Neuronal stem cell (in vitro differentiated cells): Measurements from ENCODE around the gene ZNF587B. TPM values are rescaled to one million over a fixed set of nuclear protein-coding genes. Genes with fewer than 3 reads are reported as not detected.
A peak's percentile ranks its signal among the peaks of the same experiment; 100 is the strongest.

Source experiments
- DNase-seq: peaks from one replicate; pipeline ENCODE4 v3.0.0-alpha.2; 2013; ENCODE audit warnings: low spot score
- H2AFZ ChIP-seq: one replicate; pipeline ENCODE4 v1.6.1; 2013; ENCODE audit warnings: mild to moderate bottlenecking, low read length, inconsistent platforms
- H2AK5ac ChIP-seq: 2 replicates; pipeline ENCODE4 v1.6.1; 2013; ENCODE audit warnings: low read depth, mild to moderate bottlenecking, inconsistent platforms, low read length, moderate library complexity, mixed read lengths
- H2BK120ac ChIP-seq: 2 replicates; pipeline ENCODE4 v1.6.1; 2013; ENCODE audit warnings: low read depth, mild to moderate bottlenecking, inconsistent platforms, low read length, moderate library complexity, mixed read lengths
- H2BK12ac ChIP-seq: one replicate; pipeline ENCODE4 v1.6.1; 2013; ENCODE audit warnings: low read length, inconsistent platforms
- H2BK15ac ChIP-seq: 2 replicates; pipeline ENCODE4 v1.6.1; 2013; ENCODE audit warnings: mild to moderate bottlenecking, low read length, inconsistent platforms, mixed read lengths
- H2BK5ac ChIP-seq: one replicate; pipeline ENCODE4 v1.6.1; 2013; ENCODE audit warnings: inconsistent platforms, mild to moderate bottlenecking, low read length, moderate library complexity
- H3K14ac ChIP-seq: one replicate; pipeline ENCODE4 v1.6.1; 2013; ENCODE audit warnings: low read length, inconsistent platforms
- H3K18ac ChIP-seq: 2 replicates; pipeline ENCODE4 v1.6.1; 2013; ENCODE audit warnings: low read length, inconsistent platforms
- H3K23ac ChIP-seq: 2 replicates; pipeline ENCODE4 v1.6.1; 2013; ENCODE audit warnings: low read depth, mild to moderate bottlenecking, mixed read lengths, low read length, inconsistent platforms; ENCODE audit not compliant: poor library complexity
- H3K27ac ChIP-seq: replicated peaks from 3 replicates; pipeline ENCODE4 v1.5.1; 2013; ENCODE audit warnings: low read length, inconsistent platforms
- H3K27me3 ChIP-seq, 3 experiments: 2 replicates each; pipeline ENCODE4 v1.6.1; 2013; ENCODE audit warnings: low read length in 3 of 3, mild to moderate bottlenecking in 2 of 3, inconsistent platforms in 1 of 3, low read depth in 1 of 3, mixed read lengths in 1 of 3, moderate library complexity in 1 of 3; ENCODE audit not compliant: control insufficient read depth in 3 of 3, insufficient read depth in 3 of 3
- H3K36me3 ChIP-seq, 2 donors: replicated peaks in 1 of 2; 2 replicates each; pipeline ENCODE4 v1.6.1; 2013; ENCODE audit warnings: low read length in 2 of 2; ENCODE audit not compliant: control insufficient read depth in 2 of 2, insufficient read depth in 2 of 2
- H3K4ac ChIP-seq: 2 replicates; pipeline ENCODE4 v1.6.1; 2013; ENCODE audit warnings: inconsistent platforms, mild to moderate bottlenecking, low read length, moderate library complexity
- H3K4me1 ChIP-seq, 2 donors: 1 replicate in 1 of 2; 2 replicates in 1 of 2; pipeline ENCODE4 v1.6.1; 2013; ENCODE audit warnings: low read length in 2 of 2, low read depth in 1 of 2; ENCODE audit not compliant: control insufficient read depth in 2 of 2, insufficient read depth in 1 of 2
- H3K4me2 ChIP-seq: one replicate; pipeline ENCODE4 v1.6.1; 2013; ENCODE audit warnings: mild to moderate bottlenecking, low read length, inconsistent platforms; ENCODE audit not compliant: insufficient read depth, poor library complexity, severe bottlenecking
- H3K4me3 ChIP-seq, 2 donors: 2 replicates each; pipeline ENCODE4 v1.5.1; 2013; ENCODE audit warnings: low read length in 2 of 2, mild to moderate bottlenecking in 2 of 2, inconsistent platforms in 1 of 2, moderate library complexity in 1 of 2
- H3K79me1 ChIP-seq: one replicate; pipeline ENCODE4 v1.6.1; 2013; ENCODE audit warnings: low read depth, mild to moderate bottlenecking, inconsistent platforms, low read length, moderate library complexity
- H3K9ac ChIP-seq: one replicate; pipeline ENCODE4 v1.6.1; 2013; ENCODE audit warnings: mild to moderate bottlenecking, low read depth, low read length, inconsistent platforms; ENCODE audit not compliant: poor library complexity
- H3K9me3 ChIP-seq, 2 donors: replicated peaks in 1 of 2; 2 replicates each; pipeline versions ENCODE3 to v1.6.1; 2013; ENCODE audit warnings: low read length in 2 of 2, mild to moderate bottlenecking in 2 of 2, inconsistent platforms in 1 of 2, low read depth in 1 of 2, mixed read lengths in 1 of 2, moderate library complexity in 1 of 2; ENCODE audit not compliant: control insufficient read depth in 2 of 2, insufficient read depth in 1 of 2
- H4K8ac ChIP-seq: one replicate; pipeline ENCODE4 v1.6.1; 2013; ENCODE audit warnings: low read depth, mild to moderate bottlenecking, inconsistent platforms, low read length, moderate library complexity
- H4K91ac ChIP-seq: one replicate; pipeline ENCODE4 v1.6.1; 2013; ENCODE audit warnings: low read length, low read depth, mild to moderate bottlenecking, inconsistent platforms; ENCODE audit not compliant: poor library complexity
- WGBS, 2 donors: extraction: QIAGEN DNeasy Blood & Tissue Kit; methylation state at CpG; one replicate each; pipeline ENCODE4 v1.1.7; 2013; ENCODE audit warnings: missing lambda C conversion rate in 2 of 2, mixed read lengths in 1 of 2; ENCODE audit not compliant: insufficient read length in 2 of 2, insufficient replicate concordance in 1 of 2; ENCODE audit errors: extremely low coverage in 2 of 2; 5-methylcytosine and 5-hydroxymethylcytosine counted together
- polyA plus RNA-seq, 2 experiments: library from polyadenylated mRNA; stranded (reverse); fragments of 200-250 nt; gene quantifications; one replicate each; pipeline ENCODE4 v1.2.3, GENCODE V29; 2013

ZNF587B gene
- 5.1 TPM for polyA plus RNA-seq (2013, experiment 1 of 2)
- 5.3 TPM for polyA plus RNA-seq (2013, experiment 2 of 2)

DNA sequence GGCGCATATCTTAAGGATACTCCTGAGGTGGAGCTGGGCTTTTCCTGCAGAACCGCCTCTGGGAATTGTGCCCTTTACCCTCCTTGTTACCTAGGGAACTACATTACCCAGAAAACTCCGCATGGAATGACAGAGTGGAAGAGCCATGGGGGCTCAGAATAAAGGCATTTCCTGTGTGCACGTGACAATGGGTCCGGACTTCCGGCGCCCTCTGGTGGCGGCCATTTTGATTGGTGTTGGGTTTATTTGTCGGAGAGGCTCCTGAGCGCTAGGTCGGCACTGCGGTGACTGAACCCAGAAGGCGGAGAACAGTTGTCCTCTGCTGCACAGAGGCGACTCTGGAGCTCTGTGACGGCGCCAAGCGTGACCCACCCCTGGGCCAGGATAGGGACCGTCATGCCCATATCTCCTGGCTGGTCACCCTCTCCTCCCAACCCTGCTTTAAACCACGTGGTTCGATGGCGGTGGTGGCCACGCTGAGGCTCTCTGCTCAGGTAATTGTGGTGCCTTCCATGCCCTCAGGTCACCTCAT, at the start of gene ZNF587B:
ZNF587B (plus strand) TSS at position 229 of the 532 bp plus-strand sequence; CDS start at position 459, 230 bp downstream.
- Histone ChIP-seq H3K23ac (peak within 1 kb of the TSS; percentile 92), H3K18ac (peak within 1 kb of the TSS; percentile 97)
- peak; percentile 85 for DNase-seq

DNA sequence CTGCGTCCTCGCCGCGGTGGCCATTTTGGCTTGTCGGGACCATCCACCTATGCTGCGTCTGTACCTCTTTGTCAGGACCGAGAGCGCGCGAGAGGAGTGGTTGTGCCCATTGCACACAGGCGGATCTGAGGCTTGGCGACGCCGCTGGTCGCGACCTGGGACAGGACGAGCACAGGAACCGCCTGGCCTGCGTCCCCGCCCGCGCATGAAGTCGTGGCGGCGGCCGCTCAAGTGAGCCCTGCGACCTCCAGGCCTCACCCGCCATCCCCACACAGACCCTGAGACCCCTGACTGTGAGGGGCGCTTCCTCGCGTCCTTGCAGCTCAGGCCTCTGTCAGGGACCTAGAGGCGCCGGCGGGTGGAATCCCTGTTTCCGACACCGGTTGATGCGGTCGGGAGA, 43.8 kb upstream of the ZNF587B start:
- no peak overlapping the region for H2BK5ac ChIP-seq
- H2BK120ac ChIP-seq: peak overlapping the region; percentile 72
- H3K23ac ChIP-seq: peak overlapping the region; percentile 93
- no CpG with 5 or more reads among the region's 38 CpGs for WGBS, 2 donors
- peaks cover 11% of the 10 kb centered on the region for H3K79me1 ChIP-seq
- H3K4me2 ChIP-seq: no peak overlapping the region
- H2BK12ac ChIP-seq: no peak overlapping the region
- no peak overlapping the region for H3K18ac ChIP-seq
- no peak overlapping the region for H3K14ac ChIP-seq
- no peak overlapping the region for H4K8ac ChIP-seq
- DNase-seq: no peak
- no peak overlapping the region for H4K91ac ChIP-seq
- no peak overlapping the region for H3K27ac ChIP-seq
- H2BK15ac ChIP-seq: no peak overlapping the region
- H3K36me3 ChIP-seq: peaks cover 16 to 72% of the 10 kb centered on the region in 2 donors
- no peak overlapping the region for H3K4me3 ChIP-seq
- no peaks in the 10 kb centered on the region for H3K4me1 ChIP-seq
- no peak overlapping the region for H2AK5ac ChIP-seq
- H3K9ac ChIP-seq: peak overlapping the region; percentile 50
- H3K4ac ChIP-seq: no peak overlapping the region
- no peaks in the 10 kb centered on the region for H3K27me3 ChIP-seq
- peaks cover 5 to 38% of the 10 kb centered on the region in 2 donors for H3K9me3 ChIP-seq
- no peak overlapping the region for H2AFZ ChIP-seq

More for the DNA sequence above, at the start of gene ZNF587B:
- peak within 1 kb of the TSS; percentile 99 for H3K9ac ChIP-seq
- H3K14ac ChIP-seq: no peak within 1 kb of the TSS
- no peak within 1 kb of the TSS for H4K8ac ChIP-seq
- H3K4ac ChIP-seq: no peak within 1 kb of the TSS
- H4K91ac ChIP-seq: peak within 1 kb of the TSS; percentile 82
- H3K27me3 ChIP-seq: no peaks in the 10 kb centered on the region
- peaks cover 0 to 7% of the 10 kb centered on the region in 2 donors for H3K9me3 ChIP-seq
- H3K36me3 ChIP-seq: peaks cover 2 to 35% of the 10 kb centered on the region in 2 donors
- no peak within 1 kb of the TSS for H2BK12ac ChIP-seq
- H3K4me2 ChIP-seq: peak within 1 kb of the TSS; percentile 63
- H2BK5ac ChIP-seq: no peak within 1 kb of the TSS
- no peak within 1 kb of the TSS for H2BK15ac ChIP-seq
- WGBS, 2 donors: no CpG with 5 or more reads among the region's 22 CpGs
- peaks cover 5% of the 10 kb centered on the region for H3K79me1 ChIP-seq
- peaks cover 0 to 2% of the 10 kb centered on the region in 2 donors for H3K4me1 ChIP-seq
- peak within 1 kb of the TSS; percentile 88 for H2AK5ac ChIP-seq
- H3K4me3 ChIP-seq: peak within 1 kb of the TSS; percentile 79 to 83
- peak within 1 kb of the TSS; percentile 79 for H2AFZ ChIP-seq
- no peak within 1 kb of the TSS for H2BK120ac ChIP-seq
- H3K27ac ChIP-seq: peak within 1 kb of the TSS; percentile 88

DNA sequence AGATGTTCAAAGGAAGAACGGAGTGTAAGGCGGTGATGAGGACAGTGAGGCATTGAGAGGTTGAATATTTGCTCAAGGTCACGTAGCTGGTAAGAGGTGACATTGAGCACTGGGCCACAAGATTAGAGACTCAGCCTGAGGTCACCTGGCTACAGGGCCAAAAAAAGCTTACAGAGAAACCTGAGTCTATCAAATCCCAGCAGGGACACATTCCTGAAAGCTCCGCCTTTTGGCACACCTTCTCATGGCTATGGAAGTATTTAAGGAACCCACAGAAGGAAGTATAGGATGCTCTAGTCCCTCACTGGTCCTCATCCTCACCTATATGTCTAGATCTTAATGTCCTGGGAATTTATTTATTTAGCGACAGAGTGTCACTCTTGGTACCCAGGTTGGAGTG, 43.2 kb upstream of the ZNF587B start:
- Histone ChIP-seq H2BK120ac (no peak overlapping the region), H3K9me3 (peaks cover 5 to 32% of the 10 kb centered on the region in 2 donors), H2AK5ac (no peak overlapping the region), H3K36me3 (peaks cover 16 to 71% of the 10 kb centered on the region in 2 donors), H3K27ac (no peak overlapping the region), H3K4me1 (no peaks in the 10 kb centered on the region), H4K8ac (no peak overlapping the region), H2BK12ac (no peak overlapping the region), H2BK5ac (no peak overlapping the region), H3K14ac (no peak overlapping the region), H2AFZ (no peak overlapping the region), H3K79me1 (peaks cover 11% of the 10 kb centered on the region), H3K18ac (no peak overlapping the region), H3K4ac (no peak overlapping the region), H3K27me3 (no peaks in the 10 kb centered on the region), H3K23ac (no peak overlapping the region), H3K9ac (no peak overlapping the region), H3K4me2 (no peak overlapping the region), H3K4me3 (no peak overlapping the region), H2BK15ac (no peak overlapping the region), H4K91ac (no peak overlapping the region)
- no peak for DNase-seq
- WGBS, 2 donors: 100% methylated on average over 2 of the region's 5 CpGs; no CpG with 5 or more reads in 1 of the 2 donors

DNA sequence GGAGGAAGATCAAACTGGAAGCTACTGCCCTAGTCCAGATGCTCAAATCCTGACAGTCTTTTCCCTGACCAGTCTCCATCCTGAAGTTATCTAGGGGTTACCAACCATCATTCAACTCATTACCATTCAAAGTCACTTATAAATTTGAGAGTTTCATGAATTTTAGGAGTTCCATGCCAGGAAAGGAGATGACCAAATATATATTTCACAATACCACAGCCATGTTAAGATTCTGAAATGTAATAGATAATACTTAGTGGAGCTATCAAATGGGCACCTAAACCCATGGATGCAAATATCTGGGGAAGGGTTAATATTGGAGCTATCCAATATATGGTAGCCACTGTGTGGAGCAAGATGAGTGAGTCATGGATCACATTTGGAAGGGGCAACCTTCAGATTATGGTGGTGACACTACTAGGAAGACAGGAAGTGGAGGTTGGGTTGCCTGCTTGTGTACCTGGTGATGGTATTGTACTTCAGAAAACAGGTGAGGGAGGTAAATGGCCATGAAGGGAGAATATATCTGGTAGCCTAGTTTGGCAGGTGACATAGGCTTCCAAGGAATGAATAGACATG, 41.9 kb upstream of the ZNF587B start:
- H2BK15ac ChIP-seq: no peak overlapping the region
- H2BK12ac ChIP-seq: no peak overlapping the region
- H3K4me1 ChIP-seq: no peaks in the 10 kb centered on the region
- no peak overlapping the region for H3K27ac ChIP-seq
- no peak overlapping the region for H2AK5ac ChIP-seq
- no peak overlapping the region for H3K18ac ChIP-seq
- no peak overlapping the region for H3K14ac ChIP-seq
- no peak overlapping the region for H3K9ac ChIP-seq
- H2BK120ac ChIP-seq: no peak overlapping the region
- peaks cover 16 to 73% of the 10 kb centered on the region in 2 donors for H3K36me3 ChIP-seq
- no peak overlapping the region for H3K23ac ChIP-seq
- no peaks in the 10 kb centered on the region for H3K27me3 ChIP-seq
- no peak overlapping the region for H2AFZ ChIP-seq
- peaks cover 11% of the 10 kb centered on the region for H3K79me1 ChIP-seq
- DNase-seq: no peak
- no peak overlapping the region for H2BK5ac ChIP-seq
- no peak overlapping the region for H3K4ac ChIP-seq
- H3K4me3 ChIP-seq: no peak overlapping the region
- H3K9me3 ChIP-seq: peaks cover 5 to 28% of the 10 kb centered on the region in 2 donors
- no peak overlapping the region for H3K4me2 ChIP-seq
- no peak overlapping the region for H4K8ac ChIP-seq
- H4K91ac ChIP-seq: no peak overlapping the region
